GM18520 (cell line): Measurements from ENCODE around the gene GRID2.

Experiments
- ATAC-seq: cut with Tn5 transposase; IDR thresholded peaks from one replicate; pipeline ENCODE4 v1.9.1; 2021; ENCODE audit not compliant: unreplicated experiment

The GRID2 gene

DNA sequence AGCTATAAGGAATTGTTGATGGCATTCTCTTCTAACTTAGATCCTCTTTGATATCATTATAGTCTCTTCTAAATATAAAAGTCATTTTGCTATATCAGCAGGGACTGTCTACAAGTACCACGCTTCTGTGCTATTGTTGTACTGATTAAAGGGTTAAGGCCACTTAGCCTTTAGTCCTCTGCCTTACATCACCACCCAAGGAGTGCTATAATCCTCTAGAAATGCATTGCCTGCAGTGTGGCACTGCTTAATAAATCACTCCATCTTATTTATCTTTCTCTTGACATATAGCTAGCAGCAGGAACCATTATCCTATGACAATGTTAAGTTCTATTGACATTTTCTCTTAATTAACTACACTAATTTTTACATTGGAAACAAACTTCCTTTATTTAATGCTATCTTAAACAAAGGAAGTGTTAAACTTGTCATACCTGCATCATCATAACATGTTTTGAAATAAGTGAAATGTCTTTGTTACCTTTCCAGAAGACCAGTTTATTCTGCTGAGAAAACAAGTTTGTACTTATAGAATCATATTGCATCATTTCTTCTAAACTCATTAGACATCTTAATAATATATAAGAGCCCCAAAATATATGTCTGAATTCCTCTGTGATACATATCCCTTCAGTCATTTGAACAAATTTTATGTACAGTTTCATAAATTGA, 1163.9 kb downstream of the GRID2 start:
- no peak for ATAC-seq

- ATAC-seq = no peak
Measured at GRCh38 chr4:93469560-93469959, 1165.8 kb downstream of the GRID2 start.

DNA sequence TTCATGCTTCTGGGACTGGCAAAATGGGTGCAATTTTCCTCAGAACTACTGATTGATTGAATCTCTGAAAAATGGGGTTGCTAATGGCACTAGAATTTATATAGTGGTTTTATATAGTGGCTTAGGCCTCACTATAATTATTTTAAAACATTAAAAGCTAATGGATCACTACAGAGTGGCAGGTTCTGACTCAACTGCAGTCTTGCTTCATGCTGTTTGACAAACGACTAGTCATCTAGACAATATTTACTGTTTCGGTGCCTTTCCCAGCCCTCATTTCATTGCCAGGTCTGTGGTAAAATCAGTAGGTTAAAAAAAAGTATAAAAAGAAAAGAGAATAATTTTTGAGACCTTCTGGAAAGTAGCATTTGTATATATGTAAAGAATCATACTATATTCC, 1172.0 kb downstream of the GRID2 start:
- ATAC-seq = no peak

DNA sequence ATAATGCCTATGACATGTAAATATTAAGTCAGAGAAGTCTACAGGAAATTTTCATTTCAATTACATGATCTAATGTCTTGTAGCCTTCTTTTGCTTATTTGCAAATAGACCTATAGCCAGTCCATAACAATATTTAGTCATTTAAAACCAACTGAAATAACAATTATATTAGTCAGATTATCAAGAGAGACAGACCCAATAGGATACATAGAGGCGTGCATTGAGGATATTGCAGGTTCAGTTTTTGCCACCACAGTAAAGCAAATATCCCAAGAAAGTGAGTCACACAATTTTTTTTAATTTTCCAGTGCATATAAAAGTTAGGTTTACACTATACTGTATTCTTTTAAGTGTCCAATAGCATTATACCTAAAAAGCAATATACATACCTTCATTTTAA, 1175.0 kb downstream of the GRID2 start:
- no peak for ATAC-seq

- no peak for ATAC-seq
Measured at GRCh38 chr4:93480452-93480851, 1176.7 kb downstream of the GRID2 start.

DNA sequence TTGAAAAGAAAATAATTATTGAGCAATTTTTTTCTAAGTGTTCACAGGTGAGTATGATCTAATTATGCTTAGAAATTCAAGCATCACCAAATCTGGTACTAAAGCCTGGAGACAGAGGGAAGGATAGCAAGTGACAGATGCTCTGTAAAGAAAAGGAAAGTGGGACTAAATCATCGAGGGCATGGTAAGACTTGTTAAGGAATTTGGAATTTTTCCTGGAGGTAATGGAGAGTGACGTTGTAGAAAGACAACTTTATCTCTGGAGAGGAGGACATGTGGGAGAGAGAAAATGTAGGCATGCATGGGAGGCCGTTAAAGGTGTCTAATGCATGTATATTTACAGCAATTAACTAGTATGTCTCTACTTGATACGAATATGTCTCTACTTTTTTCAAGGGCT, 1191.6 kb downstream of the GRID2 start:
- ATAC-seq = no peak

GRCh38 chr4:93501244-93501643, 1197.5 kb downstream of the GRID2 start:
- ATAC-seq = no peak

GRCh38 chr4:93501946-93502345, 1198.2 kb downstream of the GRID2 start:
- no peak for ATAC-seq

DNA sequence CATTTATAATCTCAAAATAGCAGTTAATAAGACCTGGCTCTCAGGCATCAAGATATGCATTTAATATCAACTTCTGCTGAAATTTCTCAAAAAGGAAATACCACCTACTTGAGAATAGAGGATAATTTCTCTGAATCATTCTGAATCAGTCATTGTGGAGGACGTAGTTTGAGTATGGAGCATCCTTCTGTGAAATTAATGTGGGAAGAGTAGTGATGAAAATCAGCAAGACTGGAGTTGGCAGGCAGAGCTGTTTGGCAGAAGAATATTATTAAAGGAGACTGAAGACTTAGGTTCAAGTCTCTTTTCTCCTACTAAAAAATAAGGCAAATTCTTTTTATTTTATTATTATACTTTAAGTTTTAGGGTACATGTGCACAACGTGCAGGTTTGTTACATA, 1199.2 kb downstream of the GRID2 start:
- no peak for ATAC-seq

- no peak for ATAC-seq
Measured at GRCh38 chr4:93513851-93514250, 1210.1 kb downstream of the GRID2 start.

DNA sequence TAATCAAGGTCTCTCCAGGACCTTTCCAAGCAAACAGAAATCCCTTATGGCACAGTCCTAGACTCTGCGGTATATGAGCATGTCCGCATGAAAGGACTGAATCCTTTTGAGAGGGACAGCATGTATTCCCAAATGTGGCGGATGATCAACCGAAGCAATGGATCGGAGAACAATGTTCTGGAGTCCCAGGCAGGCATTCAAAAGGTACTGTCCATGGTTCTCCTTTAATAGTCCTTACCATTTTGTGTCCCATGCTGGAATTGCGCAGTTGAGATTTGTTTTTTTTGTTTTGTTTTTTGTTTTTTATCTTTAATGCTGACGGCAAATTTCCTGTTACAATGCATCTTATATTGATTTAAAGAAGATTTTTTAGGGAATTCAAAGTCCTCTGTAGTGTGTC, 1211.4 kb downstream of the GRID2 start:
- no peak for ATAC-seq

GRCh38 chr4:93529692-93530372, 1226.1 kb downstream of the GRID2 start:
- no peak for ATAC-seq

- ATAC-seq = no peak
Measured at GRCh38 chr4:93532234-93532633, 1228.5 kb downstream of the GRID2 start.

GRCh38 chr4:93540562-93540961, 1236.8 kb downstream of the GRID2 start:
- ATAC-seq = no peak

GRCh38 chr4:93561842-93562241, 1258.1 kb downstream of the GRID2 start:
- no peak for ATAC-seq

GRCh38 chr4:93568758-93569157, 1265.0 kb downstream of the GRID2 start:
- no peak for ATAC-seq

DNA sequence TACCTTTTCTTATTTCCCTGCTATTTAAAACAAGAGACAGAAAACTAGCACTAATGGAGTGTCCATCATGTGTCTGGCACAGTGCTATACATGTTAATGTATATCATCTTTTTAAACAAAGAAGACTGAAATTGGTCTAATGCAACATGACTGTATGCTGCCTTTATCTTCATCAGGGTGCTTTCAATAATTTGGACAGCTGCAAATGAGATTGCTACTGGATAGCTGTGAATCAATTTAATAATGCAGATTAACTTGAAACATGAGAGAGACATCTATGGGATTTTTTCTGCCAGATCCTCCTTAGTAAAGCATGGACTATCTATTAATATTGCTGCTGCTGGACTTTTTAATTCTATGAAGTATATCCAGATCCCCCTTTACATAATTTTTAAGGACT, 1269.5 kb downstream of the GRID2 start:
- ATAC-seq = no peak

- no peak for ATAC-seq
Measured at GRCh38 chr4:93578942-93579341, 1275.2 kb downstream of the GRID2 start.

DNA sequence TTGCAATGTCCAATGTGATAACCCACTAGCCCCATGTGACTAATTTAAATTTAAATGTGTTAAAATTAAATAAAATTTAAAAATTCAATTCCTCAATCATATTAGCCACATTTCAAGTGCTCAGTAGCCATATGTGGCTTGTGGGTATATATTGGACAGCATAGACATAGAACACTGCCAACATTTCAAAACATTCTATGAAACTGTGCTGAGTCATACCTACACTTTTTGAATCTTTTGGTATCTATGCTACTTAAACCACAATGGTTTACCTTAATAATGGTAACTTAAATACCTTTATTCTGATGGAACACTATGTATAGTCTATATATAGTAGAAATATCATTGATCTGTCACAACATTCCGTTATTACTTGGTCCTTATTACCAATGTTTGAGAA, 1301.4 kb downstream of the GRID2 start:
- no peak for ATAC-seq

- ATAC-seq = no peak
Measured at GRCh38 chr4:93617606-93618005, 1313.8 kb downstream of the GRID2 start.

DNA sequence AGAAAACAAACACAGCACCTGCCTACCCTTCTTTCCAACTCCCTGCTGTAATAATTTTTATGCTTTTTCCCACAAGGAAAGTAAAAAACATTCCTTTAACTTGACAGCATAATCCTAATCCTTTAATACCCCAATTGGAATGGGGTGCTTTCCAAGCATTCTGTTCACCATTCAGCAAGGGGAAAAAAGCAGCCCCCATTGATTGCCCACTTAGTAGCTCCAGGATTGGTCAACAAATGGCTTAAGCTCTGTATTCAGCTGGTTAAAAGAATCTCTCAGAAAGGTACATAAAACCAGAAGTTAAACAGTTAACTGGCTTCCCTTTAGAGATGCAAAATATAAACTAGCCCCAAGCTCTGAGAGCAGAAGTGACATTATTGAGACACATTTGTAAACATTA, 1330.0 kb downstream of the GRID2 start:
- no peak for ATAC-seq

- ATAC-seq = no peak
Measured at GRCh38 chr4:93635943-93636342, 1332.2 kb downstream of the GRID2 start.

DNA sequence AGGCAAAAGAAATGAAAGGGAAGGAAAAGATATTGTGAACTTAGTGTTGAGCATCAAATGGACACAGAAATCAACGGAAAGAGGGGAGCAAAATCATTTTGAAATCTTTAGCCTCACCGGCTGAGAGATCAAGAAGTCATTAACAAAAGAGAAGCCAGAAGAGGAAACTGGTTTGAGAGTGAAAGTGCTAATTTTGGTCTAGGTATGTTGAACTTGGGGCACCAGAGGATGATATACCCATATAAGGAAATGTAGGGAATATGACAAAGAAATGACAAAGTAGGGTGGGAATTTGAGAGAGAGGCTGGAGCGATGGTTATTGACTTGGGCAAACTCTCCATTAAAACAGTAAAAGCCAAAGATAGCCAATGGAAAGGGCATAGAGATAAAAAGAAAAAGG, 1341.4 kb downstream of the GRID2 start:
- no peak for ATAC-seq
